ENCODE results near the gene RXRA.
"Not testable (repeated sequence)": the region's sequence is repeated elsewhere in the genome, so short reads cannot be mapped to it uniquely, and the experiment has no call there.

RXRA gene

DNA sequence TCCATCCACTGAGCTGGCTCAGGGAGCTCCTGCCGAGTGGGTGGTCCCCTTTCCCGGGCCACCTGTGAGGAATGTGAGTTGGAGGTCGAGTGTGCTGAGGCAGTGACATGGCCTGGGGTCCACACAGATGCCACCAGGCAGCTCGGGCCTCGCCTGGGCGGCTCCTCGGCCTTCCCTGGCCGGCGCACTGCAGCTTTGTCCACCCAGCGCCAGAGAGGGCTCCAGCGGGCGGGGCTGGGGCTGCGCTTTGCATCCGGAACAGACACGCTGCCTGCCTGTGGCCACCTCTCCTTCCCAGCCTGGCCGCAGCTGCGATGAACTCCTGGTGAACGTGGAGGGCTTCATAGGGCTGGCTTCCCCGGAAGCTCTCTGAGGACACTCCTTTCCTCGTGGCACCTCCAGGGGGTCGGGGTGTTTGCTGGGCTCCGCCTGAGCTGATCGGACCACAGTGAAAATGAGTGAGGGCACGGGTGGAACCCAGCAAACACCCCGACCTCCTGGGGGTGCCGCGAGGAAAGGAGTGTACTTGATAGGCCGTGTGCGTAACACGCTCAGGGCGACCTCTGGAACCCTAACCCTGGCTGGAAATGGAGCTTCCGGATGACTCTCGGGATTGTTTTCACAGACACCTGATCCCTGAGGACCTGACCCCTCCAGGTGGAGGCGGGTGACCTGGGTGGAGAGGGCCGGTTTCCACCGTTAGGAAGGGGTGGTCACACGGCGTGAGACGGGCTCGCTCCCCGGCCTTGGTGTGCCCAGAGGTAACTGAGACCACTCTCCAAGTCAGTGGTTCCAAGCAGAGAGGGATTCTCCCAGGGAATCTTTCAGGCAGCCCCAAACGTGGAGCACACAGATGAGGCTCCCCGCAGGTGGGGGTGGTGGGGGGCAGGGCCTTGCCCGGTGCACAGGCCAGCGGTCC is 31.8 kb upstream of the RXRA start:
- no peak for DNase-seq

DNA sequence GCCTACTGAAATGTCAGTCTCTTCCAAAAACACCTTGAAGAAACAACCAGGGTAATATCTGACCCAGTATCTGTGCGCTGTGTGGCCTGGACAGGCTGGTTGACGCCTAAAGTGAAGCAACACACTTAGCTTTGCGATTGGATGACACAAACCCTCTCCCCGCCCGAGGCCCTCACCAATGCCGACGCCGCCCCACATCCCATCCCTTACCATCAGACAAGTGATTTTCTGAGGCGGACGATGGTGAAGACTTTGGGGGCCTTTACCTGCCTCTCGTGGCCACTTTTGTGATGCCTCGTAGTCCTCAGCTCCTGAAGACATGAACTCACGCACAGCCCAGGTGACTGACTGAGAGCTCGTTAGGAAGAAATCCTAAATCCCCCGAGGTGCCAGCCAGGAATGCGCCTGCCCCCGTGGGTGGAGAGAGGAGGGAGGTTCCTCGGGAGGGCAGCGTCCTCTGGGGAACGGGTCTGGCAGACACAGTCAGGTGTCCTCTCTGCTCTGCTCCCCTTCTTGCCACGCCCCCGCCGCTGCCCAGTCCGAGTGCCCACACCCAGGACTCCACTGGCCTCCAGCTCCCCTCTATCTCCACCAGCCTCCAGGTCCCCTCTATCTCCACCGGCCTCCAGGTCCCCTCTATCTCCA is 31.0 kb upstream of the RXRA start:
- DNase-seq, result no peak

DNA sequence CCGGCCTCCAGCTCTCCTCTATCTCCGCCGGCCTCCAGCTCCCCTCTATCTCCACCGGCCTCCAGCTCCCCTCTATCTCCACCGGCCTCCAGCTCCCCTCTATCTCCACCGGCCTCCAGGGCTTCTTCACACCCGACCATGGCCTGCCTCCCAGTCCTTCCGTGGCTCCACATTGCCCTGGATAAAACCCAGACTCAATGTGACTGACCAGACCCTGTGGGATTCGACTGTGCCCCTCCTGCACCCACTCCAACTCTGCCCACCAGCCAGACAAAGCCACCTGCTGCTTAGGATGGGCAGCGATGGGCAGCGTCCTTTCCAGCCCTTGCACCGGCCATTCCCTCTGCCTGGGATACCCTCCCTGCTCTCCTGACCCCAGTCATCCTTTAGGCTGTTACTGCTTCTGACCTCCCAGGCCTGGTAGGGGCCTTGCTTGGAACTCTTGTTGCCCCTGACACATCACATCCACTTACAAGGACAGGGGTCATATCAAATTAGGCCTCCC is 30.5 kb upstream of the RXRA start:
- DNase-seq, result no peak

DNA sequence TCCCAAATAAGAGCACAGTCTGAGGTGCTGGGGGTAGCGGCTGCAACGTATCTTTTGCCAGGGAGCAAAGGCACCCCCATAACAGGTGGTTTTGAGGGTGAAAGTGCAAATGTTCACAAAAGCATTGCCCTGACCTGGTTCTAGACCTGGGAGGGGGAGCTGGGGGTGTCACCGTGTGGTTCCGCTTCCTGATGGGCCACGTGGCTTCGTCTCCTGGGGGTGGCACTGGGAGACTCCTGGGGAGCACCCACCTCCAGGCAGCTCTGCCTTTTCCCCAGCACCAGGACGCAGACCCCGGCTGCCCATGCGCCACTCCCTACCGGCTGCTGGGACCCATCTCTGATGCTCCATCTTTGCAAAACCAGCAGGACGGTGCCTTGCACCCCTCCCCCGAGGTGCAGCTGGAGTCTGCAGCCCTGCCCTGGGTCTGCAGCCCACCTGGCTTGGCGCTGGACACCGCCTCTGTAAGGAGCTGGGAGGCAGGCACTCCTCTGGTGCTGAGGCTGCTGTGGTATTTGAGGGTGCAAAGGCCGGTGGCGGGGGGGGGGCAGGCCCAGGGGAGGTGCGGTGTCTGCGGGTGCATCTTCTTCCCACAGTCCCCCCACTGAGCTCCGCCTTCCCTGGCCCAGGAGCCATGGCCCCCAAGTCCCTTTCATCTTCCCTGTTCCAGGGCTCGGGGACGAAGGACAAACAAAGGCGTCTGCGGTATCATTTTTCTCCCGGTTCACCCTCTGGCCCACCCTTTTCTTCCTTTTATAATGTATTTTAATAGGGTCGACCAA is 29.8 kb upstream of the RXRA start:
- DNase-seq, result no peak

DNA sequence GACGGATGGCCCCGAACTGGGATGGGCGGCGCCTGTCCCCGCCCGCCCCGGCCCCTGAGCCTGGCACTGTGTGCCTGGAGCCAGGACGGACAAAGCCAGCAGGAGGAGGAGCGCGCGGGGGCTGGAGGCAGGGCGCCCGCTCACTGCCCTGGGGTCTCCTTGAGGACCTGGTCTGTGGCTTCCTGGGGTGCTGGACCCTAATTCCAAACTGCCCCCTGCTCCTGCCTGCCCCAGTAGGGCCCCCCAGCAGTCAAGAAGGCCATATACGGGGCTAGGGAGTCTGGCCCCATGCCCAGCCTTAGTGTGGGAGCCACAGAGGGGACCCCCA is 29.2 kb upstream of the RXRA start:
- no peak for DNase-seq

DNA sequence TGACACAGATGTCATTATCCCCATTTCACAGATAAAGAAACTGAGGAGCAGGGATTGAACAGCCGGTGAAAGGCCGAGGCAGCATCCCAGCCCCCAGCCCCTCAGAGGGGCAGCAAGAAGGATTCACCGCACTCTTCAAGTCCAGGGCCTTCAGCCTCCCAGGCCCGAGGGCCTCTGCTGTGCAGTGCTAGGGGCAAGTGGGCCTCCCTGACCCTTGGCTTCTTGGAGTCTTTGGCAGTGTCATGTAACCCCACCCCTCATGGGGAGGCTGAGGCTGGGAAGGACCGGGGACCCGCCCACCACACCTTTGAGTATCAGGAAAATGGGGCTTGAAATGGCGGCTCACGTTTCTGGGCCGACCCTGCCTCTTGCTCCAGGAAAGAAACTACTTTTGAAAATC is 28.7 kb upstream of the RXRA start:
- DNase-seq, result no peak

DNA sequence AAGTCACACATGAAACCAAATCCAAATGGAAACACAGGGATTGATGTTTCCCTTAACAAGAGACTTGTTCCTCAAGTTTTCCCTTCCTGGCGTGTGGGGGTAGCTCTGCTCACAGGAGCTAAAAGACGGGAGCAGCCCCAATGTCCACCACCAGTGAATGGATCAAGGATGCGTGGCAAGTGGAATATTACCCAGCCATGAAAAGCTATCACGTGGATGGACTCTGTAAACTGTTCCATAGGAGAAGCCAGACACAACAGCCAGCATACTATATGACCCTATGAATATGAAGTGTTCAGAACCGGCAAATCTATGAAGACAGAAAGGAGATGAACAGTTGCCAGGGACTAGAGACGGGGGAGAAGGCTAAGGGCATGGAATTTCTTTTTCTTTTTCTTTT is 28.3 kb upstream of the RXRA start:
- DNase-seq, result no peak

DNA sequence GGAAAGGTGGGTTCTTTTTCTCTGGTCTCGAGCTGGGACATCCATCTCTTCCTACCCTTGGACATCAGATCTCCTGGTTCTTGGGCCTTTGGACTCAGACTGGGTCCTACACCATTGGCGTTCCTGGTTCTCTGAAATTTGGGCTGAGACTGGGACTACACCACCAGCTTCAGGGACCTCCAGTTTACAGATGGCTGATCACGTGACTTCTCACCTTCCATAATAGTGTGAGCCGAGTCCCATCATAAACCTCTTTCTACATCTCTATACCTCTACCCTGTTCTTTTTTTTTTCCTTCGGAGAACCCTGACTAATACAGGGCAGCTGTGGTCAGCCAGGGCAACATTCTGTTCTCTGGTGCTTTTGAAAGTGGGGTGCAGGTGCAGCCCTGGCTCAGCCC is 27.2 kb upstream of the RXRA start:
- DNase-seq, result no peak

DNA sequence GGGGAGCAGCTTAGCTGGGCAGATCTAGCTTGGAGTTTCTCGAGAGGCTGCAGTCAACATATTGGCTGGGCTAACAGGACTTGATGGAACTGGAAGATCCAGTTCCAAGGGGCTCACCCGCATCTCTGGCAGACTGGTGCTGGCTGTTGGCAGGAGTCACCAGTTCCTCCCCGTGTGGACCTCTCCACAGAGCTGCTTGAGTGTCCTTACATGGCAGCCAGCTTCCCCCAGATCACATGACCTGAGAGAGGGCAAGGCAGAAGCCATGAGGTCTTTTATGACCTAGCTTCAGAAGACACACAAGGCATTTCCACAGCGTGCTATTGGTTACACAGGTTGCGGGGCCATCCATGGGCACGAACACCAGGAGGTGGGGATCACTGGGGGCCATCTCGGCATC is 26.4 kb upstream of the RXRA start:
- DNase-seq, result no peak

DNA sequence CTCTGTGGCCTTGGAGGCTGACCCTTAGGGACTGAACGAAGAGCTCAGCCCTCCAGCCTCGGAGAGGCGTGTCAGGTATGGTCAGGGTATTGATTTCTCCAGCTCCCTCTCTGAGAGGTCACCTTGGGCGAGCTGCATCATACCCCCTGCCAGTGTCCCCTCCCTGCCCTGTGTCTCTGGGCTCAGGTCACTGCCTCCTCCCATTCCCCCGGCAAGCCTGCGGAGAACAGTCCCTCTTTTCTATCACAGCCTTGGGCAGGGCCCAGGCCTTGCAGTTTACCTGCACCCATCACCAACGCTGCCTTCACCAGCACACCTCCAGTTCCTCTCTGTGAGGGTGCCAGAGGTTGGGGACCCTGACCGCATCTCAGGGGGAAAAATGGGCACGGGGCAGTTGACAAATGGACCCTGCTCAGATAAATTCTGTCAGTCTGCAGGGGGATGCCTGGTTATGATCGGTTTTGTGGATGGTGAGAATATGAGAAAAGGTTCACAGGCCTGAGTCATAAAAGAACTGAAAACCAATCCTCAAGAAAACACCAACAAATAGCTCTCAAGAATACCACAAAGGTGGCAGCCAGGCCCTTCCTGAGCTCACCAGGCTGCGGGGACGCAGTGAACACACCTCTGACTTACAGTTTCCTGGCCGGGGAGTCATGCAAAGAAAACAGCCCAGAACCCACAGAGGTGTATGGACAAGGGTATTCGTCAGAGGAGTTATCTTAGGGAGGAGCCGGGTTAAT is 24.7 kb upstream of the RXRA start:
- DNase-seq, result no peak

DNA sequence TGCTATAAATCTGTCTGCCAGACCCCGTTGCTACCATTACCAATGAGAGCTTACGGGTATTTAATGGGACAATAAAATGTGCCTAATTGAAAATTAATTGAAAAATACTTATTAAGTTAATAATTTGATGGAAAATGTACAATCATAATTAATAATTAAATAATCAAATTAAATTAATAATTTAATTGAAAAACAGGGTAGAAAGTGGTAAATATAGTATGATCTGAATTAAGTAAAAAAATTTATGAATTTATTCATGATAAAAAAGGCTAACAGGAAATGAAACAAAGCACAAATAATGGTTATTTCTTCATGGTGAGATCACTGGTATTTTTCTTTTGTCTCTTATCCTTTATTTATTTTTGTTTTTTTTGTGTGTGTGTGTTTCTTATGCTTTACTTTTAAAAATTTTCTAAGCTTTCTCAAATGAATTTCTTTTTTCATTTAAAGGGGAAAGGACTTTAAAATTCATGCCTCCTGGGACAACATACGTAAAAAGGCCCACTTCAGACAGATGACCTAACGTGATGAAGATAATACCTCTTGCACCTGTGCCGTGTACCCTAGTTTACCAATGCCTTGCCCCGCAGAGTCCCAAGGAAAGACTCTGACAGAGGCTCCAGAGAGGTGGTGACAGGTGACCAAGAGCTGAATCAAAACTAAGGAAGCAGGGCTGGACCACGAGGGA is 24.0 kb upstream of the RXRA start:
- DNase-seq, result no peak

DNA sequence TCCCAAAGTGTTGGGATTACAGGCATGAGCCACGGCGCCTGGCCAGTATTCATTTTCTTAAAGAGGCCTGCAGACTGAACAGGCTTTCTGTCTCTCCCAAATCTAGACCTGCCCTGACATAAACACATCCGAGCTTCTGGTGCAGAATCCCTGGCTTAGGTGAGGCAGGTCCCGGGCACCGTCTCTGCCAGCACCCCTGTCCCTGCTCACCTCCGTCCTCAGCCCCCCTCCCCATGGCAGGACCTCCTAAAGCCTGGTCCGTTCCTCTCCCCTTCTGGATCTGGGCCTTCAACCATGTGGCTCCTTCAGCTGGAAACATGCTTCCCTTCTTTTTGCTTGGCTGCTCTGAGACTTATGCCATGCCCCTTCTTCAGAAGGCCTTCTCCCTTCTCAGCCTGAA is 22.7 kb upstream of the RXRA start:
- no peak for DNase-seq

DNA sequence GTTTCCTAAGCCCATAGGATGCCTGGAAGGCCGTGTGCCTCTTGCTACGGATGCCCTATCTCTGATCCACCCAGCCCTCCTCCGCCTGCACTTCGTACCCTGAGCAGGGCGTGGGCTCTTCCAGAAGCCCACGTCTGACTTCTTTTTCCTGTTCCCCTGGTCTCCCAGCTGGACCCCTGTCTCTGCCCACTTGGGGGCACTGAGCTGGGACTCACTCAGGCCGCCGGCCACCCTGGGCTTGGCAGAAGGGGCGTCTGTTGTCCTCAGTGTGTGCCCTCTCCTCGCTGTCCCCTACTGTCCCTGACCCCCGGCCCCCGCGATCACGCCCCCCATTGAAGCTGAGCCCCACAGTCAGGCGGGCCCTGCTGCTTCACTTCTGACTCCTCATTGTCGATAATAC is 22.0 kb upstream of the RXRA start:
- no peak for DNase-seq

DNA sequence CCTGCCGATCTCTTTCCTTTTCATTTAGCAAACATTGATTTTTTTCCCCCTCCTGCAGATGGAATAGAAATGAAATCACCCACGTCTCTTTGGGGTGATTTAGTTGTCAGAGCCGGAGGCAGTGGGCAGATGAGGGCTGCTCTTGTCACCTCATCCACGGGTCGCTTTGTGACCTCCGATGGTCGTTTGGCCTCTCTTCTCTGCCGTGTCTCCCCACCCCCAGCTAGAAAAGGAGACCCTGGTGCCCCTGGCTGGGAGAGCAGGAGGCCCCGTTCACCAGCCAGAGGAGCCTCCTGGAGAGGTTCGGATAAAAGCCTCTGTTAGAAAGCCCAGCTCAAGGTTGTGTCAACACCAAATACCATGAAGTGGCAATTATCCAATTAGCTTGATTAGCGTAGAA is 21.6 kb upstream of the RXRA start:
- DNase-seq, result no peak

DNA sequence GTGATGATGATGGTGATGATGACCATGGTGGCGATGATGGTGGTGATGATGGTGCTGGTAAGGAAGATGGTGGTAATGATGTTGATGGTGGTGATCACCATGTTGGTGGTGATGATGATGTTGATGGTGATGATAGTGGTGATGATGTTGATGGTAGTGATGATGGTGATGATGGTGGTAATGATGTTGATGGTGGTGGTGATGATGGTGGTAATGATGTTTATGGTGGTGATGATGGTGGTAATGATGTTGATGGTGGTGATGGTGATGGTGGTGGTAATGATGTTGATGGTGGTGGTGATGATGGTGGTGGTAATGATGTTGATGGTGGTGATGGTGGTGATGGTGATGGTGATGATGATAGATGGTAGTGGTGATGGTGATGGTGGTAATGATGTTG is 20.7 kb upstream of the RXRA start:
- DNase-seq, result no peak

DNA sequence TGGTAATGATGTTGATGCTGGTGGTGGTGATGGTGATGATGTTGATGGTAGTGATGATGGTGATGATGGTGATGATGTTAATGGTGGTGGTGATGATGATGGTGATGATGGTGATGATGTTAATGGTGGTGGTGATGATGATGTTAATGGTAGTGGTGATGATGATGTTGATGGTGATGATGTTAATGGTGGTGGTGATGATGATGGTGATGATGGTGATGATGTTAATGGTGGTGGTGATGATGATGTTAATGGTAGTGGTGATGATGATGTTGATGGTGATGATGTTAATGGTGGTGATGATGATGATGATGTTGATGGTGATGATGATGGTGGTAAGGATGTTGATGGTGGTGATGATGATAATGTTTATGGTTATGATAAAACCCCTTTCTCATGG is 20.2 kb upstream of the RXRA start:
- DNase-seq, result not testable (repeated sequence)

DNA sequence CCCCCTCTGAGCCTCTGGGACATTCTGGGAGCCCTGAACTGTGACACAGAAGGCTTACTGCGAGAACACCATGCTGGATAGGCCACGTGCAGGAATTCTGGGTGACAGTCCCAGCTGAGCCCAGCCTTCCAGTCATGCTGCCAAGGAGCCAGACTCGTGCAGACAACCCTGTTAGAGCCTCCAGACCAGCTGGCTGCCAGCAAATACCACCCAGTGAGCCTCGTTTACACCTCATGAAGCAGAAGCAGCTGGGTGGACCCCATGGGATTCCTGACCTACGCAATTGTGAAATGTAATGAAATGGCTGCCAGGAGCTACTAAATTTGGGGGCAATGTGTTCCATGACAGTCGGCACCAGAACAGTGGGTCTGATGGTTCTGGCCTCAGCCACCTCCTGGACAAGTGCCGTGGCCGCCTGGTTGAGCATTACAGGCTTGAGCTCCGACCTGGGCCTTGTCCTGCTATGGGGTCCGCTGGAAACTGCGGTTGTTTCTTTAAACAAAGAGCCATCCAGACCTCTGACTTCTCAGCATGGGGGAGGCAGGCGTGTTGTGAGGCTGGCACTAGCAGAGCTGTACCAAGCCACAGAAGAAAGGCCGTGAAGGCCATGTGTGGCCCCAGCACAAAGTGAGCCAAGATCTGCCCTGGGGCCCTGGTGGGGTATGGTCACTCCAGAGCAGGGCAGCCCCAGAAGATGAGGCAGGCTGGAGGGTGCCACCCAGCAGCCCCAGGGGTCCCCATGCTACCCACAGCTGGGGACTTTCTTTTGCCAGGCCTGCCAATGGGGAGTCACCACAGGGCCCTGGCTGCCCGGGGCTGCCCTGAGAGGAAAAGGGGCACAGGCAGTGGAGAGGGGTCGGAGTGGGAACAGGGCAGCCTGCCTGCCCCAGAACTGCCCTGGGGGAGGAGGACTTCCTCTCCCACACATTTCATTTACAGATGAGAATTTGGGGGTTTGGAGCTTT is 19.3 kb upstream of the RXRA start:
- no peak for DNase-seq

DNA sequence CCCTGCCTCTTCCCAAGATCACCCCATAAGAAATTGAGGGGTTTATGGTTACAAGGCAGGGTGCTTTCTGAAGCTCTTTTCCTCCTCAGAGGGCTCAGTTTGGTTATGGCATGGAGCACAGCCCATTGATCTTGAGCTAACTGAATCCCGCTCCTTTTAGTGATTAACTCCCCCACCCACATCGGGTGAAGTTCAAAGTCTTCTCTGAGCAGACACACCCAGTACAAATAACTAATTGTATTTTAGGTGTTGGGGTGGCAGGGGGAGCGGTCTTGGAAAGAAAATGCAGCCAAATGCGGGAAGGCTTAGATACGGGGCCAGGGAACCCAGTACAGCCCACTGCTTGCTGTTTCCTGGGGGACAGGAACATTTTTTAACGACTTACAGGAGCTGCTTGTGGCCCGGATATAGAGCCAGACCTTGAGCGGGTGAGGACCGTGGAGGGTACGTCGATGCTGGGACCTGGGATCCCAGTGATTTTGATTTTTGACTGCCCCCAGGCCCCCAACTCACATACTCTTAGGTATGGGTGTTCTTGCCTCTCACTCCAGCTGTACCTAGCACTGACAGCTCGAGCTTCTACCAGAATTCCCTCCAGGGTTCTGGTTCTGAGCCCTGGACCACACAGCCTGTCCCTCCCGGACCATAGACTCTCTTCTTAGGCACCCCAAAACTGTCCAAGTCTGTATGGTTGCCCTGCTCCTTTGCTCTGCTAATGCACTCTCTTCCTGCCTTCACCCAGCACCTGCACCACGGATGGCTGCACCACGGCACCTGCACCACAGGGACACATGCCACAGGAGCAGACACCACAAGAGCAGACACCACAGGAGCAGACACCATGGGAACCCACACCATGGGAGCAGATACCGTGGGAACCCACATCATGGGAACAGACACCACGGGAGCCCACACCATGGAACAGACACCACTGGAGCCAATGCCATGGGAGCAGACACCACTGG is 18.3 kb upstream of the RXRA start:
- DNase-seq, result no peak

DNA sequence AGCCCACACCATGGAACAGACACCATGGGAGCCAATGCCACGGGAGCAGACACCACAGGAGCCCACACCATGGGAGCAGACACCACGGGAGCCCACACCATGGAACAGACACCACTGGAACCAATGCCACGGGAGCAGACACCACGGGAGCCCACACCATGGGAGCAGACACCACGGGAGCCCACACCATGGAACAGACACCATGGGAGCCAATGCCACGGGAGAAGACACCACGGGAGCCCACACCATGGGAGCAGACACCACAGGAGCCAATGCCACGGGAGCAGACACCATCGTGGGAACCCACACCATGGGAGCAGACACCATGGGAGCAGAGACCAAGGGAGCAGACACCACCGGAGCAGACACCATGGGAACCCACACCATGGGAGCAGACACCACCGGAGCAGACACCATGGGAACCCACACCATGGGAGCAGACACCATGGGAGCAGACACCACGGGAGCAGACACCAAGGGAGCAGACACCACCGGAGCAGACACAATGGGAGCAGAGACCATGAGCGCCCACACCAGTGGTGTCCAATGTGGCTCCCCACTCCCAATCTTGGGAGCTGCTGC is 17.5 kb upstream of the RXRA start:
- DNase-seq, result not testable (repeated sequence)

DNA sequence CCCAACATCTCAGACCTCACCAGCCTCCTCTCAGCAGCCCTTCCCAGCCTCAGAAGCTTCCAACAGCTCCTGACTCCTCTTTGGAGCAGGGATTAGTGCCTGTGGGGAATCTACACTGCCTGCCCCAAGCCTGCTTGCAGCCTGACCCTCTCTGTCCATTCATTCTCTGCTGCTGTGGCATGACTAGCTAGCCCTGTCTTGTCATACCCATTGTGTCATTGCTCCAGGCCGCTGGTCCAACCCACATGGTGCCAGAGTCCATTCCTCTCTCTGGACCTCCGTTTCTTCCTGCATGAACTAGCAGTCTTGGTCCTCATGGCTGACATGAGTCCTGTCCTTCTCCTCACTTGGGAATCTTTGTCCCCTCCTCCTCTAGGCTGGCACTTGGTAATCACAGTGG is 12.8 kb upstream of the RXRA start:
- no peak for DNase-seq
